H54 (cell line): ENCODE data around the gene POLH.

Source experiments
- DNase-seq: peaks from one replicate; pipeline ENCODE4 v3.0.0; 2011; ENCODE audit warnings: low spot score, mixed read lengths; ENCODE audit not compliant: insufficient read length
- FAIRE-seq: peaks from 3 replicates; lab custom pipeline; 2011; peaks lifted over from hg19 to GRCh38; lab: Jason Lieb, UNC
- POLR2A ChIP-seq: IDR thresholded peaks from 2 replicates; pipeline ENCODE4 v1.6.1; 2011; ENCODE audit warnings: low read depth, mild to moderate bottlenecking, low read length

The POLH gene

DNA sequence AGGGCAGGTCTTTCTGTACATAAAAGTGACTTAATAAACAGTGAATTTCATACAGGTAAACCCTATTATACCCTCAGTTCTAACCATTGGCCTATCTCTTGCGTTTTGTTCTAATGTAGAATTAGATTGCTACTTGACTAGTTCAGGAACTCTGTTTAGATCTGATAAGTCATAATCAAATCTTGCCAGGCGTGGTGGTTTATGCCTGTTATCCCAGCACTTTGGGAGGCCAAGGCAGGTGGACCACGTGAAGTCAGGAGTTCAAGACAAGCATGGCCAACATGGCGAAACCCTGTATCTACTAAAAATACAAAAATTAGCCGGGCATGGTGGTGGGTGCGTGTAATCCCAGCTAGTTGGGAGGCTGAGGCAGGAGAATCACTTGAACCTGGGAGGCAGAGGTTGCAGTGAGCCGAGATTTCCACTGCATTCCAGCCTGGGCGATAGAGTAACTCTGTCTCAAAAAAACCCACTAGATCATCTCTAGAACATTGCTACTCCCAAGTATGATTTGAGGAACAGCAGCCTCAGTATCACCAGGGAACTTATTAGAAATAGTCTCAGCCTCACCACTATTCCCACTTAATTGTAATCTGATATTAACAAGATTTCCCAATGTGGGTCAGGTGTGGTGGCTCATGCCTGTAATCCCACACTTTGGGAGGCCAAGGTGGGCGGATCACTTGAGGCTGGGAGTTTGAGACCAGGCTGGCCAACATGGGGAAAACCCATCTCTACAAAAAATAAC lies 40.9 kb downstream of the POLH start:
- no peak for DNase-seq
- TF ChIP-seq POLR2A: no peak
- no peak for FAIRE-seq

DNA sequence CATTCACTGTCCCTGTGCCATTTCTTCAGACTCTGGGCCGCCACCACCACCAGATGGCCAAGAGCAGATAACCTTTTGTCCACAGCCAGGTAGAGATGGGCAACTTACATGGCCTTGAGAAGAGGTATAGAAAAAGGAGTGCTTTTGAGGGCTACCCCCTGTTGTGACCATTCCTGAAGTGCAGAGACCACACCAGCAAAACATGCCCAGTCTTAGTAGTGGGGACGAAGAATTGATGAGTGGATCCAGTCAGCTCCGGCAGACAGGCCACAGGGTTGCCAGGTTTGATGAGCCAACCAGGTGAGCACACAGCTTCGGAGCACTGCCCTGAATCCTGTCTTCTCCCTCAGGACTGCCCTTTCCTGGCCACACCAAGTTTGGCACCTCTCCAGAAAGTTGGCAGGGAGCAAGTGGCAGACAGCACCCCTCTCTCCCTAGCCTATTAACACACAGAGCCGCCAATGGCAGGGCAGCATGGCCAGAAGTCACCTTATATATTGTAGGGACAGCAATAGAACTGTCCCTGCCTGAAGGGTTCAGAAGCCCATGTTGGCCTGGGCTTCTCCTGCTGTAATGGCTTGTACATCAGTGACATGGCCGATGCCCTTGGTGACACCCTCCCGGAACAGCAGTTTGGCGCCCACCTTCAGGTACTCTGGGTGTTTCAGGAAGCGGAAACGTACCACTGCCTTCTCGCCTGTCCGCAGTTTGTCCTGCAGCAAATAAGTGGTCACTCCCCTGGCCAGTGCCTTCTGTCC lies 45.3 kb downstream of the POLH start:
- FAIRE-seq (no peak), DNase-seq (no peak)
- no peak for TF ChIP-seq POLR2A

GRCh38 chr6:43621836-43622180 lies 45.8 kb downstream of the POLH start:
- no peak for TF ChIP-seq POLR2A
- FAIRE-seq (no peak), DNase-seq (no peak)

DNA sequence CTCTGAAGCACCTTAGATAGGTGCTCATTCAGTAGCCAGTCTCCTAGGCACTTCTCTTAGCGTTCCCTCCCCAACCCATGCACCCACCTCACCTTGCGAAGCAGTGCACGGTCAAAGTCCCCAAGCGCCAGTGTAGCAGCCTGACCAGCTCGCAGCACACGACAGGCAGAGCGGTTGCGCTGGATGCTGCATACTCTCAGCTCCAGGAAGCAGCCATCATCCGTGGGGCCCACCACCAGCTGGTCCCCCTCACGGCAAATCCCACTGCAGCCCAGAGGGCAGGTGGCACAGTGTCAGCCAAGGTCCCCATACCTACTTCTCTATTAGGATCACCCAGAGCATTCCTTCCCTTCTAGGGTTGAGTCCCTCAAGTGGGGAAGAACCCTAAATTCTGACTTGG lies 46.6 kb downstream of the POLH start:
- no peak for TF ChIP-seq POLR2A
- FAIRE-seq (no peak), DNase-seq (no peak)

DNA sequence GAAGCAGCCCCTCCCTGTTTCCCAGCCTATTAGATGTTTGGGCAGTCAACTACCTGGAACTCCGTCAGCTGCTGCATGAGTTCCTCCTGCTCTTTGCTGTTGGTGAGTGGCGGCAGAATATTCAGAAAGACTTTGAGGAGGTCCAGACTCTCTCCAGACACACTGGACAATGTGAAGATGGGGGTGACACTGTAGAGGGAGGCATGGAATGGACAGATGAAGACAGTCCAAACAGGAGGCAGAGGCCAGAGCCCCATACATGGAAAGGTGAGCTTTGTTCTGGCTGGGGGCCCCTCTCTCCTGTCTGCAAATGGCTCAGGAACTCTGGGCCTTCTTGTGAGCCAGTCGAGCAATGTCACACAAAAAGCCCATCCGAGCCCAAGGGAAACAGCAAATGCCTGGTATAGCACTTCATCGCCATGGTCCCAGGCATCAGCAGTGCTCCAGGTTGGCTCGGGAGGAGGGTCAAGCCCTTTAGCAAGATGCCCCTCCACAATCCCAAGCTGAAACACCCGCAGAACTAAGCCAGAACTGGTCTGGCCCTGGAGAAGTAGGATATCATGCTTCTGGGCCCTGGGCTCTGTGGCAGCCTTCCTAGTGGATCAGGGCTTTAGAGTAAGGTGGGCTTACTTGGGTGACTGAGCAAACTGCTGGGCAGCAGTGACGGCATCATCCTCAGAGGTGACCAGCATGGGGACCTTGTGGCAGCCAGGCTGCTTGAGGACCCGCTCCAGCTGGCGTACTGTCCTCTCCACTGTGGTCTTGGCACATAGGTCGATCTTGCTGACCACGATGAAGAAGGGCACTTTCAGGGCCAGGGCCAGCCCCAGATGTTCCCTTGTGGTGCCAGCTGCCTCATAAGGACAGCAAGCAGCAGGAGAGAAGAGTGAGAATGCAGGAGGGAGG lies 48.1 kb downstream of the POLH start:
- FAIRE-seq: no peak
- no peak for TF ChIP-seq POLR2A
- DNase-seq: no peak

DNA sequence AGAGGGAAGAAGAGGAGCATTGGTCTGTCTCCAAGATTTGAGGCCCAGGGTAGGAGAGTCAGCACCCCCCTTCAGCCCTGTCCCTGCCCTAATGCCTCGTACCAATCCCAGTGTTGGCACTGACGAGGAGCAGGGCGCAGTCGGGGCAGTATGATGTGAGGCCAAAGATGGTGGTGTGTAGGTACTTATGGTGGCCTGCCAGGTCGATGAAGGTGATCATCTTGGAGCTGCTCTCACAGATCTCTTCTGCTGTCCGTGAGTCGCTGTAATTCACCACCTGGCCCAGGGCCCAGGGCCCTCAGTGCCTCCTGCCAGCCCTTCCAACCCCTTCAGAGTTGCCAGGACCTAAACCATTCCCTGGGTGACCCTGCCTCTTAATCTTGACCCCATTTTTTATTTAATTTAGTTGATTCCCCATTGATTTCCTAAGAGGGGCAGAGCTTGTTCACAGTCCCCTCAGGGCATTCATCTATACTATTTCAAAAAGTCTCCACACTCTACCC lies 48.9 kb downstream of the POLH start:
- no peak for TF ChIP-seq POLR2A
- no peak for FAIRE-seq

DNA sequence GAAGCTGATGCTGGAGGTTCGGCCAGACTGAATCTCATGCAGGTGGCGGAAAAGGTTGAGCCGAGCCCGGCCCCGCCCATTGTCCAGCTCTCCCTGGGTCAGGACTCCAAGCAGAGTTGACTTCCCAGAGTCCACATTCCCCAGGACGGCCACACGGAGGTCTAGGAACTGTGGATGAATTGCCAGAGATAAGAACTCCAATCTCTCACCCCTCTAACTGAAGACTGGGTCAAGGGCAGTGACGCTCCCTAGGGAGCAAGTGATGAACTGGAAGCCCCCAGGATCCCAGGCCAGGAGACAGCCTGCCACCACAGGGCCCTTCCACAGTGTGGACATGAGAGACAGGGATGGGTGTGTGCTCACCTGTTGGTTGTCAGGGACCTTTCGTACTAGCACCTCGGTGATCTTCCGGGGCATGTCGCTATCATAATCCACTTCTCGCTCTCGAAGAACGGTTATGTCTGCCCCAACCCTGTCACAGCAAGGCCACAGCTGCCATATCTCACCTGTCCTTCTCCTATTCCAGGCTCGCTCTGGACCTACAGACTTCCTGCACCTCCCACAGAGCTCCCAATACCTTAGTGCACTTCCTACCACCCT lies 49.5 kb downstream of the POLH start:
- FAIRE-seq (no peak), DNase-seq (no peak)
- TF ChIP-seq POLR2A: no peak

More for the DNA sequence above, 48.9 kb downstream of the POLH start:
- no peak for DNase-seq

DNA sequence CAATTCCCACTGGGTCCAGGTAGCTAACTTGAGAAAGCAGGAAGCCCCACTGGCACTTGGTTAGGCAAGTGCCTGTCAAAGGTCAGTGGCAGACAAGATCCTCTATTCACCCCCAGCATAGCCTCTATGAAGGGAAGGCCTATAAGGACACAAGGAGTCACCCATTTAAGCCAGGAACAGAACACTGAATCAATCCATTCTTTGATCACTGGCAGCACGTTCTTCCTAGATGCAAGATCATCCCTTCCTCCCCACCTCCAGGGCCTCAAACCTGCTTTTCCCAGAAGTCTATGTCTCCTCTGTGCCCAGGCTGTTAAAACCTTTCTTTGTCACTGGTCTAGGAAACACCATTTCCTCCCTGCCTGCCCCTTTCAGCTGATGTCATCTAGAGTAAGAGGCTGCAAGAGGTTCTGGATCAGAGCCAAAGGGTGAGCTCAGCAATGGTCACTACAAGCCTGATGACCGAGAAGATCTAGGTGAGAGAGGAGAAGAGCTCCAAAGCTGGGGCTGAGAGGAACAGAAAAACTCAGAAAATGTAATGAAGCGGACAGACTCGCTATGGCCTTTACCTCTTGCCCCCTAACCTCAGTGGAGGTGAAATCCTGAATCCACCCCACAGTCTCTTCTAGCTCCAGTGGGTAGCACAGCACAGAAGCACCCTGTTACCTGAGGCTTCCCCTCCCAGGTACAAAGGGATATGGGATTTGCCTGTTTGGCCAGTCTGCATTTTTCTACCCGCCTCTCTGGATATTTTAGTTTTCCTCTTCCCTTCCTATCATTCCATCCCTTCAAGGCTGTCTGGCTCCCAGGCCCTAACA lies 51.2 kb downstream of the POLH start:
- FAIRE-seq (peak; percentile 64), DNase-seq (peak; percentile 96)
- no peak for TF ChIP-seq POLR2A

- DNase-seq: peak; percentile 63
- TF ChIP-seq POLR2A: no peak
- no peak for FAIRE-seq
Measured at GRCh38 chr6:43628393-43629103, 52.6 kb downstream of the POLH start.

- FAIRE-seq: no peak
- TF ChIP-seq POLR2A: no peak
- peak; percentile 98 for DNase-seq
Measured at GRCh38 chr6:43629104-43629504, 53.1 kb downstream of the POLH start, which contains the start of gene GTPBP2. Gene GTPBP2, minus strand, starts transcription at chr6:43629264. Its CDS starts 102 bp downstream, at chr6:43629162.

DNA sequence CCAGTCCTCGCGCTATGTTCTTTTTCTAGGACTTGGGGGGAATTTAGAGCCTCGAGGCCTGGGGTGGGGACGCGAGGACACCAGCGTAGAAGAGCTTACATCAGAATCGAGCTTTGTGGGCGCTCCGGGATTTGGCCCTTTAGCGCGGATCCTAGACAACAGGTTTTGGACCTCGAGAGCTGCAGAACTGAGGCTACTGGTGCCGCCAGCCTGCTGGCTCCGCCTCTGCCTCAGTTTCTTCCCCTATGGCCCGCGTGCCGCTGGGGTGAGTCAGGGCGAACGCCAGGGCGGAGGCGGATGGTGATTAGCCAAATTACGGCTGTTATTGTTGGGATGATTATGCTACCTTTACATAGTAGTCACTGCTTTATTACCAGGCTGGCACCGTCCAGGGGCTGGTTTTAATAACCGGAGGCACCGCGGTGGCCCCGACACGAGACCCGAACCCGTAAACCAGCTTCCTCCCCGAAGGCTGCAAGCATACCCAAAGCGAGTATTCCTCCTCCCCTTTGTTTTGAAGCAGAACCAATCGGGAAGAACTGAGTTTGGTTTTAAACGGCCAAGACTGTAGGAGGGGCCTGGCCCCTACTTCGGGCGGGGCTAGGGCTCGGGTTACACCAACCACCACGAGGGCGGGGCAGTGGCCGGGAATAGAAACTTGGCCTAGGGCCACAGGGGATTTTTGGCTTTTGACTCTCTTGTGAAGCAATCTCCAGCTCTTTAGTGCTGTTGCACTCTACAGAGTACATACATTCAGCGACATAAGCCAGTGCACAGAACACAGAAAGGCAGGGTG lies 53.7 kb downstream of the POLH start:
- FAIRE-seq (peak; percentile 73), DNase-seq (peak; percentile 98)
- TF ChIP-seq POLR2A: 0 out of 2 replicates have a peak, but pooled peaks have one; percentile 39
